HepG2 (cell line): ENCODE data around the gene SLC25A10. TPM values are rescaled to one million over a fixed set of nuclear protein-coding genes. Genes with fewer than 3 reads are reported as not detected.

ENCODE experiments used
- AHR ChIP-seq: IDR thresholded peaks from 2 replicates; pipeline ENCODE4 v1.6.1; 2018; ENCODE audit warnings: missing genetic modification reagents, missing compliant biosample characterization
- FOSL2 ChIP-seq: sonication (generic); formaldehyde crosslinking; IDR thresholded peaks from 2 replicates; pipeline ENCODE4 v1.4.0; 2020; ENCODE audit warnings: missing genetic modification reagents
- HDAC1 ChIP-seq: sonication (generic); formaldehyde crosslinking; IDR thresholded peaks from 2 replicates; pipeline ENCODE4 v1.5.1; 2020; ENCODE audit warnings: mild to moderate bottlenecking, missing genetic modification reagents
- JUND ChIP-seq: sonication (generic); formaldehyde crosslinking; IDR thresholded peaks from 2 replicates; pipeline ENCODE4 v1.8.0; 2022; ENCODE audit warnings: mild to moderate bottlenecking, missing genetic modification reagents
- KDM2A ChIP-seq: sonication (generic); formaldehyde crosslinking; IDR thresholded peaks from 2 replicates; pipeline ENCODE4 v1.4.0; 2020; ENCODE audit warnings: low read depth, missing genetic modification reagents, borderline replicate concordance
- MTF2 ChIP-seq: sonication (generic); formaldehyde crosslinking; IDR thresholded peaks from 2 replicates; pipeline ENCODE4 v1.5.0; 2020; ENCODE audit warnings: missing genetic modification reagents, borderline replicate concordance
- SNAPC2 ChIP-seq: sonication (generic); formaldehyde crosslinking; IDR thresholded peaks from 2 replicates; pipeline ENCODE4 v1.8.1; 2022; ENCODE audit warnings: mild to moderate bottlenecking, missing genetic modification reagents
- SNAPC4 ChIP-seq: sonication (generic); formaldehyde crosslinking; IDR thresholded peaks from 2 replicates; pipeline ENCODE4 v1.4.0; 2020; ENCODE audit warnings: mild to moderate bottlenecking, missing genetic modification reagents
- TBX3 ChIP-seq: fragments of 450-650 bp; IDR thresholded peaks from 2 replicates; pipeline ENCODE4 v1.6.1; 2017; ENCODE audit warnings: antibody characterized with exemption, mild to moderate bottlenecking, inconsistent platforms, borderline replicate concordance
- ZBTB20 ChIP-seq: sonication (generic); formaldehyde crosslinking; IDR thresholded peaks from 2 replicates; pipeline ENCODE4 v1.8.1; 2023; ENCODE audit warnings: missing genetic modification reagents, low read depth, mild to moderate bottlenecking, borderline replicate concordance
- ZMYM3 ChIP-seq: sonication (generic); formaldehyde crosslinking; IDR thresholded peaks from 2 replicates; pipeline ENCODE4 v1.5.1; 2020; ENCODE audit warnings: mild to moderate bottlenecking, missing genetic modification reagents
- ZNF143 ChIP-seq: sonication (generic); formaldehyde crosslinking; IDR thresholded peaks from 2 replicates; pipeline ENCODE4 v1.4.0; 2020; ENCODE audit warnings: missing genetic modification reagents
- ZNF282 ChIP-seq: fragments of 450-650 bp; IDR thresholded peaks from 2 replicates; pipeline ENCODE4 v1.6.1; 2018; ENCODE audit not compliant: partially characterized antibody
- ZNF382 ChIP-seq: sonication (generic); formaldehyde crosslinking; IDR thresholded peaks from 2 replicates; pipeline ENCODE4 v1.5.0; 2020; ENCODE audit warnings: missing genetic modification reagents, mild to moderate bottlenecking, borderline replicate concordance
- ZNF383 ChIP-seq: sonication (generic); formaldehyde crosslinking; IDR thresholded peaks from 2 replicates; pipeline ENCODE4 v1.4.0; 2020; ENCODE audit warnings: missing genetic modification reagents, mild to moderate bottlenecking, borderline replicate concordance
- ZNF432 ChIP-seq: sonication (generic); formaldehyde crosslinking; IDR thresholded peaks from 2 replicates; pipeline ENCODE4 v1.5.0; 2020; ENCODE audit warnings: missing genetic modification reagents, mild to moderate bottlenecking, borderline replicate concordance
- ZNF562 ChIP-seq: sonication (generic); formaldehyde crosslinking; IDR thresholded peaks from 2 replicates; pipeline ENCODE4 v1.8.0; 2022; ENCODE audit warnings: missing genetic modification reagents, borderline replicate concordance
- ZNF597 ChIP-seq: sonication (generic); formaldehyde crosslinking; IDR thresholded peaks from 2 replicates; pipeline ENCODE4 v1.5.0; 2020; ENCODE audit warnings: missing genetic modification reagents
- polyA plus RNA-seq, 8 experiments: library from polyadenylated mRNA; depleted of rRNA in 3 of 8; stranded (reverse) in 7 of 8; unstranded in 1 of 8; fragments of >200 nt; fragmentation: Illumina TruSeq in 4 of 8; extraction: Trizol in 4 of 8; gene quantifications; 2 replicates each; pipeline versions ENCODE4 v1.2.1 to v1.2.3, GENCODE V29; 2011 to 2016; ENCODE audit warnings: low read depth in 4 of 8, missing spikeins in 1 of 8, mixed read lengths in 1 of 8; ENCODE audit not compliant: insufficient read depth in 1 of 8
- total RNA-seq, 5 experiments: library from RNA; depleted of rRNA; stranded (reverse); fragments of >200 nt; fragmentation: Illumina TruSeq; extraction: Trizol; gene quantifications; 2 replicates each; pipeline ENCODE4 v1.2.3, GENCODE V29; 2016; ENCODE audit warnings: low read depth in 1 of 5
- TF ChIP-seq, protein P1 (sequence below): sonication (generic); formaldehyde crosslinking; IDR thresholded peaks from 2 replicates; pipeline ENCODE4 v1.8.0; 2022; ENCODE audit warnings: mild to moderate bottlenecking, missing genetic modification reagents, moderate library complexity
- TF ChIP-seq, protein P2 (sequence below): IDR thresholded peaks from 2 replicates; pipeline ENCODE4 v1.6.1; 2016; ENCODE audit warnings: missing biosample characterization, missing genetic modification reagents, low read depth

The SLC25A10 gene
- total and polyA plus RNA-seq, 2 of the 13 experiments (the other 11 are each of a cell fraction or from before 2014, with no cell fraction given) = 46.5 to 140 TPM

- no peak for TF ChIP-seq ZNF382 (CRISPR knock-in tag)
- TF ChIP-seq ZNF432 (CRISPR knock-in tag) = no peak
- no peak; the same call in 1 of the 2 replicates for TF ChIP-seq AHR
- TF ChIP-seq ZNF282 = no peak
- TF ChIP-seq HDAC1 = peak; percentile 95
- peak; percentile 27; the same call in 1 of the 2 replicates for TF ChIP-seq SNAPC2
- TF ChIP-seq ZNF597 (CRISPR knock-in tag) = no peak
- peak; percentile 82; the same call in 1 of the 2 replicates for TF ChIP-seq ZMYM3 (CRISPR knock-in tag)
- peak; percentile 5; the same call in 1 of the 2 replicates for TF ChIP-seq JUND (CRISPR knock-in tag)
- TF ChIP-seq KDM2A = peak; percentile 76
- peak; percentile 24; the same call in 1 of the 2 replicates for TF ChIP-seq TBX3
- TF ChIP-seq SNAPC4 (CRISPR knock-in tag) = no peak
- TF ChIP-seq MTF2 (CRISPR knock-in tag) = no peak
- no peak; the same call in 1 of the 2 replicates for TF ChIP-seq ZBTB20 (CRISPR knock-in tag)
- TF ChIP-seq FOSL2 (CRISPR knock-in tag) = 0 out of 2 replicates have a peak, but pooled peaks have one; percentile 5
- TF ChIP-seq ZNF383 = no peak
- TF ChIP-seq, protein P1, sequence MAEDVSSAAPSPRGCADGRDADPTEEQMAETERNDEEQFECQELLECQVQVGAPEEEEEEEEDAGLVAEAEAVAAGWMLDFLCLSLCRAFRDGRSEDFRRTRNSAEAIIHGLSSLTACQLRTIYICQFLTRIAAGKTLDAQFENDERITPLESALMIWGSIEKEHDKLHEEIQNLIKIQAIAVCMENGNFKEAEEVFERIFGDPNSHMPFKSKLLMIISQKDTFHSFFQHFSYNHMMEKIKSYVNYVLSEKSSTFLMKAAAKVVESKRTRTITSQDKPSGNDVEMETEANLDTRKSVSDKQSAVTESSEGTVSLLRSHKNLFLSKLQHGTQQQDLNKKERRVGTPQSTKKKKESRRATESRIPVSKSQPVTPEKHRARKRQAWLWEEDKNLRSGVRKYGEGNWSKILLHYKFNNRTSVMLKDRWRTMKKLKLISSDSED (CRISPR knock-in tag) = no peak
- TF ChIP-seq ZNF562 (CRISPR knock-in tag) = no peak
- TF ChIP-seq, protein P2, sequence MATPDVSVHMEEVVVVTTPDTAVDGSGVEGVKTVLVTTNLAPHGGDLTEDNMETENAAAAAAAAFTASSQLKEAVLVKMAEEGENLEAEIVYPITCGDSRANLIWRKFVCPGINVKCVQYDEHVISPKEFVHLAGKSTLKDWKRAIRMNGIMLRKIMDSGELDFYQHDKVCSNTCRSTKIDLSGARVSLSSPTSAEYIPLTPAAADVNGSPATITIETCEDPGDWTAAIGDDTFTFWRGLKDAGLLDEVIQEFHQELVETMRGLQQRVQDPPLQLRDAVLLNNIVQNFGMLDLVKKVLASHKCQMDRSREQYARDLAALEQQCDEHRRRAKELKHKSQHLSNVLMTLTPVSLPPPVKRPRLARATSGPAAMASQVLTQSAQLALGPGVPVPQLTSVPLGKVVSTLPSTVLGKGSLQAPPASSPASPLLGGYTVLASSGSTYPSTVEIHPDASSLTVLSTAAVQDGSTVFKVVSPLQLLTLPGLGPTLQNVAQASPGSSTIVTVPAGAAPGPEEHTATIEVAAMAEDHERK (CRISPR knock-in tag) = peak; percentile 82
- TF ChIP-seq ZNF143 (CRISPR knock-in tag) = peak; percentile 52; the same call in 1 of the 2 replicates
Measured at GRCh38 chr17:81713556-81714411, 1.7 kb downstream of the SLC25A10 start (continued).
